Panc1 (cell line): Measurements from ENCODE around the gene JADE3. TPM values are rescaled to one million over a fixed set of nuclear protein-coding genes. Genes with fewer than 3 reads are reported as not detected.

ENCODE experiments used
- ATAC-seq: fragments of 200-7000 bp; cut with Tn5 transposase; 2 replicates; pipeline ENCODE4 v1.9.1; 2020; ENCODE audit warnings: mild to moderate bottlenecking, moderate library complexity
- BruUV-seq: library from RNA; stranded (reverse); fragments of 400-500 nt; replicated peaks from 2 replicates; lab custom pipeline; 2021; lab: Mats Ljungman, UMichigan
- CTCF ChIA-PET: fragments of 300-600 bp; sonication (Branson Sonifier 250); formaldehyde crosslinking; loops from one replicate; lab custom pipeline; 2022; ENCODE audit warnings: antibody characterized with exemption; lab: Charles Lee
- POLR2A ChIA-PET: fragments of 300-600 bp; sonication (Branson Sonifier 250); formaldehyde crosslinking; loops from one replicate; lab custom pipeline; 2022; ENCODE audit warnings: antibody characterized with exemption; lab: Charles Lee
- DNase-seq: peaks from one replicate; pipeline ENCODE4 v3.0.0-alpha.2; 2010; ENCODE audit warnings: low read depth, low spot score
- H3K27ac ChIP-seq: 2 replicates; pipeline ENCODE4 v1.5.1; 2011; ENCODE audit warnings: mild to moderate bottlenecking, low read length, inconsistent platforms
- H3K27me3 ChIP-seq: fragments of 200-500 bp; sonication (Bioruptor generic); 2 replicates; pipeline ENCODE4 v1.6.0; 2014; ENCODE audit warnings: low read length, inconsistent platforms; ENCODE audit not compliant: control insufficient read depth, insufficient read depth
- H3K36me3 ChIP-seq: fragments of 200-500 bp; sonication (Bioruptor generic); 2 replicates; pipeline ENCODE4 v1.5.1; 2014; ENCODE audit warnings: inconsistent platforms, mild to moderate bottlenecking, low read length, moderate library complexity; ENCODE audit not compliant: control insufficient read depth, insufficient read depth
- H3K4me1 ChIP-seq: 2 replicates; pipeline ENCODE4 v1.5.1; 2011; ENCODE audit warnings: inconsistent platforms, mild to moderate bottlenecking, low read length, moderate library complexity; ENCODE audit not compliant: control insufficient read depth, insufficient read depth
- H3K4me3 ChIP-seq, 2 experiments: 2 replicates each; pipeline ENCODE4 v1.5.1; 2011 to 2012; ENCODE audit warnings: low read depth in 2 of 2, low read length in 2 of 2, mild to moderate bottlenecking in 2 of 2, inconsistent platforms in 1 of 2, moderate library complexity in 1 of 2
- H3K9me3 ChIP-seq: fragments of 200-500 bp; sonication (Bioruptor generic); 2 replicates; pipeline ENCODE4 v1.5.1; 2014; ENCODE audit warnings: low read depth, mild to moderate bottlenecking, inconsistent platforms, low read length, moderate library complexity; ENCODE audit not compliant: control insufficient read depth, insufficient read depth
- CTCF ChIP-seq: fragments of 450-650 bp; IDR thresholded peaks from 2 replicates; pipeline ENCODE4 v1.5.1; 2017; ENCODE audit warnings: mild to moderate bottlenecking
- POLR2AphosphoS5 ChIP-seq: IDR thresholded peaks from 2 replicates; pipeline ENCODE4 v1.6.1; 2012; ENCODE audit warnings: mild to moderate bottlenecking, low read depth, low read length, moderate library complexity
- REST ChIP-seq, 2 experiments: IDR thresholded peaks; 2 replicates each; pipeline ENCODE4 v1.6.1; 2011 to 2012; ENCODE audit warnings: low read depth in 2 of 2, control low read depth in 1 of 2, low read length in 1 of 2, mild to moderate bottlenecking in 1 of 2, moderate library complexity in 1 of 2; ENCODE audit not compliant: insufficient read depth in 1 of 2
- SIN3A ChIP-seq: IDR thresholded peaks from 2 replicates; pipeline ENCODE4 v1.6.1; 2012; ENCODE audit warnings: low read depth, mild to moderate bottlenecking, low read length, moderate library complexity, borderline replicate concordance; ENCODE audit not compliant: insufficient read depth
- TCF7L2 ChIP-seq: IDR thresholded peaks from 2 replicates; pipeline ENCODE4 v1.6.1; 2011; ENCODE audit warnings: mild to moderate bottlenecking, low read depth, low read length, inconsistent platforms
- in situ Hi-C: cut with HindIII; loops from 2 replicates; pipeline ENCODE4 v1.10.0; 2016; ENCODE audit warnings: low sequenced_read_pairs, low pct_unique_long_range_greater_than_20kb
- intact Hi-C: fragments of 100-400 bp; cut with micrococcal nuclease; formaldehyde crosslinking; loops from one replicate; pipeline ENCODE4 v1.10.0; 2022; ENCODE audit not compliant: unreplicated experiment
- total RNA-seq: library from RNA; stranded (reverse); gene quantifications from one replicate; pipeline ENCODE4 v1.2.1, GENCODE V29; 2021; ENCODE audit not compliant: unreplicated experiment

The JADE3 gene
- total RNA-seq, 1 experiment from 2014 or later, result 22.2 TPM

DNA sequence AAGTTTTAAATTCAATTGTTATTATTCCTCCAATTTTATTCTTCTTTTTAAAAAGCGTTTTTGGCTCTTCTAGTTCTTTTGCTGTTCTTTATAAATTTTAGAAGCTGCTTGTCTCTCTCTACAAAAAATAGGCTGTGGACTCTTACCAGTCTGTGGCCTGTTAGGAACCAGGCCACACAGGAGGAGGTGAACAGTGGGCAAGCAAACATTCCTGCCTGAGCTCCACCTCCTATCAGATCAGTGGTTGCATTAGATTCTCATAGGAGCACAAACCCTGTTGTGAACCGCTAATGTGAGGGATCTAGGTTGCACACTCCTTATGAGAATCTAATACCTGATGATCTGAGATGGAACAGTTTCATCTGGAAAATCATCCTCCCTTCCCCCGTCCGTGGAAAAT is 23.1 kb downstream of the JADE3 start:
- Histone ChIP-seq H3K36me3 (no peaks in the 10 kb centered on the region), H3K4me1 (no peaks in the 10 kb centered on the region), H3K4me3 (no peak overlapping the region), H3K9me3 (no peaks in the 10 kb centered on the region), H3K27ac (no peak overlapping the region), H3K27me3 (no peaks in the 10 kb centered on the region)
- in situ Hi-C loops, result no loop called here
- CTCF ChIA-PET, result no interaction called here
- TF ChIP-seq CTCF, result no peak
- no peak for TF ChIP-seq REST (IDR thresholded peaks at IDR 0.05; ENCODE audit: insufficient read depth in 1 of 2, low read depth in 2 of 2, low read length in 1 of 2)
- intact Hi-C loops, result no loop called here
- ATAC-seq, result no peak
- POLR2A ChIA-PET, result no interaction called here
- no TSS peak for BruUV-seq
- DNase-seq, result no peak

DNA sequence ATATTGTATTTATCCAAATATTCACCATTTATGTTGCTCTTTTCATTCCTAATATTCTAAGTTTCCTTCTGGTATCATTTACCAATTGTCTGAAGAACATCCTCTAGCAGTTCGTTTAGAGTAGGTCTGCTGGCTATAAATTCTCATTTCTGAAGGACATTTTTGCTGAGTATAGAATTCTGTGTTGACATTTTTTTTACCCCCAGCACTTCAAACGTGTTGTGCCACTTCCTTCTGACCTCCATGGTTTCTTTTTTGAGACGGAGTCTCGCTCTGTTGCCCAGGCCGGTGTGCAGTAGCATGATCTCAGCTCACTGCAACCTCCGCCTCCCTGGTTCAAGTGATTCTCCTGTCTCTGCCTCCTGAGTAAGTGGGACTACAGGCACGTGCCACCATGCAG is 26.4 kb downstream of the JADE3 start:
- no peak for DNase-seq
- TF ChIP-seq REST (IDR thresholded peaks at IDR 0.05; ENCODE audit: insufficient read depth in 1 of 2, low read depth in 2 of 2, low read length in 1 of 2) (no peak), POLR2AphosphoS5 (no peak), SIN3A (no peak), TCF7L2 (no peak), CTCF (no peak)
- ATAC-seq, result no peak
- H3K4me1 ChIP-seq, result no peaks in the 10 kb centered on the region
- no peak overlapping the region for H3K4me3 ChIP-seq
- intact Hi-C loops (no loop called here), in situ Hi-C loops (no loop called here)
- POLR2A ChIA-PET, result no interaction called here
- no peaks in the 10 kb centered on the region for H3K27me3 ChIP-seq
- no peaks in the 10 kb centered on the region for H3K36me3 ChIP-seq
- H3K27ac ChIP-seq, result no peak overlapping the region
- H3K9me3 ChIP-seq, result no peaks in the 10 kb centered on the region
- BruUV-seq, result no TSS peak
- CTCF ChIA-PET, result no interaction called here
